T-helper 1 cell treated with Interleukin-12 subunit alpha and Interleukin-12 subunit beta and Interleukin-4 antibody, amounts not matched to agents 30 μg/mL and 1 μg/mL, for 36 hours (primary cell): ENCODE data around the gene DPYD.

Experiments used
- H3K27ac Mint-ChIP-seq: one replicate; pipeline ENCODE4 v1.8.0; 2021; ENCODE audit warnings: mild to moderate bottlenecking, mixed read lengths
- H3K27me3 Mint-ChIP-seq: one replicate; pipeline ENCODE4 v1.8.0; 2021; ENCODE audit warnings: low read depth, mixed read lengths
- H3K36me3 Mint-ChIP-seq: one replicate; pipeline ENCODE4 v1.8.0; 2021; ENCODE audit warnings: low read depth, mixed read lengths
- H3K4me1 Mint-ChIP-seq: one replicate; pipeline ENCODE4 v1.8.0; 2021; ENCODE audit warnings: low read depth, mixed read lengths
- H3K4me3 Mint-ChIP-seq: one replicate; pipeline ENCODE4 v1.8.0; 2021; ENCODE audit warnings: mild to moderate bottlenecking, moderate library complexity, mixed read lengths
- H3K9me3 Mint-ChIP-seq: one replicate; pipeline ENCODE4 v1.8.0; 2021; ENCODE audit warnings: mixed read lengths

Gene DPYD

DNA sequence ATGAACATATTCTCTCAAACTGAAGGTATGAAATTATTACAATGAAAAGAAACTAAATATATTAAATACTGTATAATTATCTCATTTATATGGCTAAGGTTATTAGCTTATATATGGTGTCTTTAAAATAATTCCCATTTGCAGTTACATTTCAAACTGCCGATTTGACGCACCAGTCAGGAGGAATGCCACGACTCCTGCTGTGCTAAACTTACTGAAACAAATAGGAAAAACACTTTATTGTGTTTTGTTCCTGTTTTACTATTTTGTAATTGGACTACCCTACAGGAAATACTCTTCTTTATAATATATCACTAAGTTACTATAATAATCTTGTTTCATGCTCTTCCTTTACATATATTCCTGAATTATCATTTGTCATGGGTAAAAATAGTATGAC lies 117.8 kb downstream of the DPYD start:
- Mint-ChIP-seq H3K27me3 (no peaks in the 10 kb centered on the region), H3K4me3 (no peak overlapping the region), H3K4me1 (no peaks in the 10 kb centered on the region), H3K36me3 (peaks cover 4% of the 10 kb centered on the region), H3K27ac (no peak overlapping the region), H3K9me3 (no peaks in the 10 kb centered on the region)

GRCh38 chr1:97802011-97802410 lies 118.8 kb downstream of the DPYD start:
- H3K27me3 Mint-ChIP-seq: no peaks in the 10 kb centered on the region
- H3K9me3 Mint-ChIP-seq: no peaks in the 10 kb centered on the region
- H3K4me1 Mint-ChIP-seq: no peaks in the 10 kb centered on the region
- H3K4me3 Mint-ChIP-seq: no peak overlapping the region
- H3K27ac Mint-ChIP-seq: no peak overlapping the region
- H3K36me3 Mint-ChIP-seq: peaks cover 4% of the 10 kb centered on the region

DNA sequence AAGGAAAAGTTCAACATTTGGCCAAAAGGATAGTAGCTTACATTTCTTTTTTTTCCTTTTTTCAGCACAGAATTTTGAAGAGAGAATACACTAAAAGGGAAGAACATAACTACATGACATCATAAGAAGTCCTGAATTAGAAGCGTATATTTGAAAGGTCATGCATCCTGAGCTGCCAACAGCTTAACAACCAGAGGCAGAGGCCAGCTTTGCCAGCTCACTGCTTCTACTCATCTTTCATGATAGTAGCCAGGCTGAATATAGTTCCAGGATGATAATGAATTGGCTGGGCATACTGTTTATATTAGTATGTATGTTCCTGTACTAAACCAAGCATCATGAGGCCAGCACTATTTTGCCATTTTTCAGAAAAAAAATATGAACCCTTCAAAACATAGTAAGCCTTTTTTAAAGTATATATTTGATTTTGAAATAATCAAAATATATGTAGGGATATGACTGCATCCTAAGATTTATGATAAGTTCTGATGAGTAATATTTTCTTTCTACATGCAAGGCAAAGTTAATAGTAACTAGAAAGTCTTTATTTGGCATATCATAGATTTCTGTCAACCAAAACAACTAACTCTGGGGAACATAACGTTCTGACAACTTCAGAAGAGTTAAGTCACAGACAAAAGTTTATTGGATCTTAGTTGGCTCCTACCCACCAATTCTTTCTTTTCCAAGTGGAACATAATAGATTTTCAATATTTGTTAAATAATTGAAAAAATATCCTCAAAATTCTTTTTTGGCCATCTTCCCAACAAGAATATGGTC lies 123.2 kb downstream of the DPYD start:
- no peaks in the 10 kb centered on the region for H3K4me1 Mint-ChIP-seq

GRCh38 chr1:97796711-97797110 lies 124.1 kb downstream of the DPYD start:
- H3K27ac Mint-ChIP-seq: no peak overlapping the region
- peaks cover 4% of the 10 kb centered on the region for H3K36me3 Mint-ChIP-seq
- H3K27me3 Mint-ChIP-seq: no peaks in the 10 kb centered on the region
- H3K4me3 Mint-ChIP-seq: no peak overlapping the region
- H3K9me3 Mint-ChIP-seq: no peaks in the 10 kb centered on the region
- H3K4me1 Mint-ChIP-seq: no peaks in the 10 kb centered on the region

More for the DNA sequence above, 123.2 kb downstream of the DPYD start:
- Mint-ChIP-seq H3K27ac (no peak overlapping the region), H3K36me3 (peaks cover 4% of the 10 kb centered on the region), H3K4me3 (no peak overlapping the region), H3K27me3 (no peaks in the 10 kb centered on the region), H3K9me3 (no peaks in the 10 kb centered on the region)

DNA sequence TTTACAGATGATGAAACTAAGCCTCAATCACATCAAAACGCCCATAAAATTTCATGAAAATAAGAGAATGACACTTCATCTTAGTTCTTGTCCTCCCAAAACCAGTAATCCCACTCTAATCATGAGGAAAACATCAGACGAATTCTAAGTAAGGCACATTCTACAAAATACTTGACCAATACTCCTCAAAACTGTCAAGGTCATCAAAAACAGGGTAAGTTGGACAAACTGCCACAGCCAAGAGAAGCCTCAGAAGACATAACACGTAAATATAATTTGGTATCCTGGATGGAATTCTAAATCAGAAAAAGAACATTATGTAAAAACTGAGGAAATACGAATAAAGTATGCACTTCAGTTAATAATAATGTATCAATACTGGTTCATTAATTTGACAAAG lies 128.2 kb downstream of the DPYD start:
- Mint-ChIP-seq H3K4me1 (peaks cover 14% of the 10 kb centered on the region), H3K27ac (no peak overlapping the region)

DNA sequence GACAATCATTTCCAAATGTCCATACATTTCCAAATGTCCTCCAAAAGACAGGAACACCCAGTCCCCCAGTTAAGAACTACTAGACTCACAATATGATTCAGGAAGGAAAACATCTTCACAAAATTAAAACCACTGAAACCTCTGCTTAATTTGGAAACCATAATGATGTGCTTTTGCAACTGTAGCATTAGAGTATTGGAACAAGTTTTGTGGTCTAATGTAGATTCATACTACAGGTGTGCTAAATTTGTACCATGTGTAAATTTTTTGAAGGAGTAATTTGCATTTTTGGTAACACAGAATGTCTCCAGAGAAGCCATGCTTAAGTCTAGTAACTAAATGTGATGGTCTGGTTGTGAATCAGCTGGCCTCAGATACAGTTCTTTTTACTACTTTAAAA lies 129.6 kb downstream of the DPYD start:
- Mint-ChIP-seq H3K4me3 (no peak overlapping the region), H3K27me3 (no peaks in the 10 kb centered on the region)

More for the DNA sequence above, 128.2 kb downstream of the DPYD start:
- H3K4me3 Mint-ChIP-seq: no peak overlapping the region
- H3K9me3 Mint-ChIP-seq: no peaks in the 10 kb centered on the region
- no peaks in the 10 kb centered on the region for H3K27me3 Mint-ChIP-seq
- peaks cover 3% of the 10 kb centered on the region for H3K36me3 Mint-ChIP-seq

DNA sequence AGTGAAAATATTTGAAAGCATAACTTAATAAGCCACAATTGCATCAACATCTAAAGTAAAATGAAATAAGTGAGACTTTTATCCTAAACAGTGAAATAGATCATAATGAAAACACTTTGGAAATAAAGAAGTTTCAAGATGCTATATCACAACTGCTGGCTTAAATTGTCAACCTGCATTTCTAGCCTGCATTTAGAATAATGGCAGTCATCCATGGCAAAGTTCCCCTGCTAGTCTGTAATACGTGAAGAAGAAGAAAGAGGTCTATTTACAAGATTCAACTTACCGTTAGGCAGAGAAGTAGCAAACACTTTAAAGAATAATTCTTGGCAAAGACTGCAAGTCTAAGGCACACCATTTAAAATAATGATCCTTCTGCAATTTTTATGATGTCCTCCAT lies 133.6 kb downstream of the DPYD start:
- Mint-ChIP-seq H3K27me3 (no peaks in the 10 kb centered on the region), H3K27ac (no peak overlapping the region), H3K4me3 (no peak overlapping the region), H3K36me3 (peaks cover 3% of the 10 kb centered on the region), H3K4me1 (peaks cover 14% of the 10 kb centered on the region), H3K9me3 (no peaks in the 10 kb centered on the region)

More for the DNA sequence above, 129.6 kb downstream of the DPYD start:
- Mint-ChIP-seq H3K36me3 (peaks cover 3% of the 10 kb centered on the region), H3K9me3 (no peaks in the 10 kb centered on the region), H3K27ac (no peak overlapping the region), H3K4me1 (peaks cover 14% of the 10 kb centered on the region)

DNA sequence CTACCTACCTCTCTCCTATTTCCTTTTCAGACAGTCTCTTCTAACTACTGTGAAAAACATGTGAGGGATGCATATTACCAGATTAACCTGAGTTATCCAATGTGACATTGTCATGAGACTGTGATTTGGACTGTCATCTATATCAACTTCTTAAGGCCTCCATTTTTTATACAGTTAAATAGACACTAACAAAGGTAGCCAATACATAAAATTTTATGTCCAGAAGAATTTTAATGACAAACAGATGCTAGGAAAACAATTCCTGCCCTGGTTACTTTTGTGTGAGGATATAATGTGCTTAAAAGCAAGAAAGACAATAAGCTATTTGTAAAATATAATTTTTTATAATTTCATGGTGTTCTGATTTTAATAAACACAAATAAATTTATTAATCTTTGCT lies 136.2 kb downstream of the DPYD start:
- Mint-ChIP-seq H3K9me3 (no peaks in the 10 kb centered on the region), H3K4me3 (no peak overlapping the region), H3K4me1 (peaks cover 7% of the 10 kb centered on the region), H3K36me3 (no peaks in the 10 kb centered on the region), H3K27me3 (no peaks in the 10 kb centered on the region), H3K27ac (no peak overlapping the region)

GRCh38 chr1:97783751-97784150 lies 137.1 kb downstream of the DPYD start:
- H3K27me3 Mint-ChIP-seq: no peaks in the 10 kb centered on the region
- H3K4me3 Mint-ChIP-seq: no peak overlapping the region
- H3K27ac Mint-ChIP-seq: no peak overlapping the region
- no peaks in the 10 kb centered on the region for H3K9me3 Mint-ChIP-seq
- no peaks in the 10 kb centered on the region for H3K36me3 Mint-ChIP-seq
- peaks cover 5% of the 10 kb centered on the region for H3K4me1 Mint-ChIP-seq

DNA sequence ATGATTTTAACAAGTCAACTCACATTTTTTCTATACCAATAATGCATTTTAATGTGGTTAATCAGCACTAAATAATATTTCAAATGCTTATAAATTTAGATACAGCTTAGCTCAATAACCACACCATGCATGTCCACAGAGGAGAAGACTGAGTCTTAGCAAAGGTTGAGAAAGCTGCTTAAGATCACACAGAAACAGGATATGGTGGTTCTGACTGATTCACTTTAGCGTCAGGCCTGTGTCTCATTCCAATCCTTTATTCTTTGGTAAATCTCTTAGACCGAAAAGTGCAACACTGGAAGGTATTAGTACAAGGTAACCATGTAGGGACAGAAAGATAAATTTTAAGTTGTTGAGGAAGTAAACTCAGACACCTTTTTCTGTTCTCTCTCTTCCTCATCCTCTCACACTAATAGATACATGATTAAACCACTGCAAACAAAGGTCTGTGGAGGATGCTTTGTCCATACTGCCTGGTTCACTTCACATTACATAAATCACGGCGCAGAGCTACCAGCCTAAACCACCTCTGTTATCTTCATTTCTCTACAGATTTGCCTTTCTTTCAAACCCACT lies 139.0 kb downstream of the DPYD start:
- no peak overlapping the region for H3K27ac Mint-ChIP-seq
- no peak overlapping the region for H3K4me3 Mint-ChIP-seq
- H3K4me1 Mint-ChIP-seq: peaks cover 5% of the 10 kb centered on the region
- H3K36me3 Mint-ChIP-seq: no peaks in the 10 kb centered on the region
- no peaks in the 10 kb centered on the region for H3K27me3 Mint-ChIP-seq
- H3K9me3 Mint-ChIP-seq: no peaks in the 10 kb centered on the region

DNA sequence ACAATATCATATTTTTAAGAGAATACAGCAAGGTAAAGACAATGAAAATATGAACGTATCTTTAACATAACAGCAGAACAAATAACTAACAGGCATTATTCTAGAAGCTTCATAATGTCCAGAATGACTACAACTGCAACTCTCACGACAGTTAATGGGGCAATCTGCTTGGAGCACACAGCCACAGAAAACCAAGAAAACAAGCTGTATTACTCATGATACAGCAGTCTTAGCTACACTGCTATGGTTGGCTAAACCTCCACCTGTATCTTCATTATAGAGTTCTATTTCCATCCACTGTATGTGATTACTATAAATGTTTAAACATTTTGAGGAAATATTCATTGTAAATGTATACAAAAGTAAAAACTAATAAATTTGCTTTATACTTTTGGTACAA lies 139.9 kb downstream of the DPYD start:
- no peak overlapping the region for H3K27ac Mint-ChIP-seq
- H3K36me3 Mint-ChIP-seq: no peaks in the 10 kb centered on the region
- H3K9me3 Mint-ChIP-seq: no peaks in the 10 kb centered on the region
- no peaks in the 10 kb centered on the region for H3K27me3 Mint-ChIP-seq
- H3K4me1 Mint-ChIP-seq: peaks cover 5% of the 10 kb centered on the region
- no peak overlapping the region for H3K4me3 Mint-ChIP-seq

DNA sequence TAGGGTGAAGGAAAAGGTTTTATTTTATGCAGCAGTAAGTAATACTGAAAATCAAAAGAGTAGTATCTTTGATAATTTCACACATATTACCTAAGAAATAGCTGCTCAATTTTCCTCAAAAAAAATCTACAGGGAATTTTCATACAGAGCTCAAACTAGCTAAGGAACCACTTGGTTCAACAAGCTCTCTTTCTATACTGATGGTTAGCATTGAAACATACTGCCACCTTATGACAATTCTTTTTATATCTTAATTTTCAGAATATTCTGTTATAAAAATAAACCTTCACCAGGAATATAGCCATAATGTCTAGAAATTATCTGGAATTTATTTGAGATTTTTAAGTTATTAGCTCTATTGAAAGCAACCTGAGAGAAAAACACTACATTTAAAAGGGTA lies 142.1 kb downstream of the DPYD start:
- Mint-ChIP-seq H3K27me3 (no peaks in the 10 kb centered on the region), H3K9me3 (no peaks in the 10 kb centered on the region), H3K4me3 (no peak overlapping the region), H3K27ac (no peak overlapping the region), H3K4me1 (peaks cover 5% of the 10 kb centered on the region), H3K36me3 (no peaks in the 10 kb centered on the region)

GRCh38 chr1:97770376-97770775 lies 150.5 kb downstream of the DPYD start:
- H3K4me1 Mint-ChIP-seq: no peaks in the 10 kb centered on the region
- peaks cover 3% of the 10 kb centered on the region for H3K36me3 Mint-ChIP-seq
- no peak overlapping the region for H3K27ac Mint-ChIP-seq
- H3K27me3 Mint-ChIP-seq: no peaks in the 10 kb centered on the region
- H3K4me3 Mint-ChIP-seq: no peak overlapping the region
- H3K9me3 Mint-ChIP-seq: no peaks in the 10 kb centered on the region

DNA sequence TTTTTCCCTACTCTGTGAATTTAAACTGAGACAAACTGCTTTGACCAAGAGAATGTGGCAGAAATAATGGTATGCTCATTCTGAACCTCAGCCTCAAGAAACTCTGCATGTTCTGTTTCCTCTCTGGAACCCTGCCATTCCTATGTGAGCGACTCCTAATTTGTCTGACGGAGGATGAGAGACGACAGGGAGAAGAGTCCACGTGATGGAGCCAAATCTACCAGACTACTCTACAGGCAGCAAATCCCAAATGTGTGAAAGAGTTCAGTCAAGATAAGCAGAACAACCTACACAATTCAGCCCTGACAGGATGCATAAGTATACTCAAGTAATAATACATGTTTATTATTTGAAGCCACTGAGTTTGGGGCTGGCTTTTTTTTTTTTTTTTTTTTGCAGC lies 153.5 kb downstream of the DPYD start:
- no peak overlapping the region for H3K27ac Mint-ChIP-seq
- peaks cover under 1% of the 10 kb centered on the region for H3K36me3 Mint-ChIP-seq
- peaks cover 2% of the 10 kb centered on the region for H3K4me1 Mint-ChIP-seq
- H3K9me3 Mint-ChIP-seq: no peaks in the 10 kb centered on the region
- no peaks in the 10 kb centered on the region for H3K27me3 Mint-ChIP-seq
- H3K4me3 Mint-ChIP-seq: no peak overlapping the region

- Mint-ChIP-seq H3K4me1 (peaks cover 2% of the 10 kb centered on the region), H3K36me3 (no peaks in the 10 kb centered on the region), H3K9me3 (peaks cover 8% of the 10 kb centered on the region), H3K27ac (no peak overlapping the region), H3K4me3 (no peak overlapping the region), H3K27me3 (no peaks in the 10 kb centered on the region)
Observed at GRCh38 chr1:97764991-97765390, 155.8 kb downstream of the DPYD start.
